Skin epidermis (tissue), 12 donors: ENCODE results near the gene DCC.

ENCODE experiments used
- H3K27ac ChIP-seq, 21 experiments: fragments of 200-600 bp; sonication (generic) in 11 of 21; one replicate each; pipeline ENCODE4 v1.5.0; 2020; ENCODE audit warnings: mild to moderate bottlenecking in 3 of 21, inconsistent platforms in 2 of 21, moderate library complexity in 2 of 21
- H3K4me3 ChIP-seq, 7 experiments: fragments of 200-600 bp; sonication (generic) in 2 of 7; one replicate each; pipeline ENCODE4 v1.5.0; 2020; ENCODE audit warnings: inconsistent platforms in 2 of 7, mild to moderate bottlenecking in 2 of 7, moderate library complexity in 1 of 7

The DCC gene

GRCh38 chr18:53234610-53235009, 894.6 kb downstream of the DCC start:
- Histone ChIP-seq H3K4me3 (no peak overlapping the region), H3K27ac (no peak overlapping the region)

- no peak overlapping the region for H3K4me3 ChIP-seq
- no peak overlapping the region for H3K27ac ChIP-seq
Measured at GRCh38 chr18:53241161-53241560, 901.2 kb downstream of the DCC start.

- H3K27ac ChIP-seq = no peak overlapping the region
- no peak overlapping the region for H3K4me3 ChIP-seq
Measured at GRCh38 chr18:53253789-53254188, 913.8 kb downstream of the DCC start.

- H3K27ac ChIP-seq = no peak overlapping the region
Measured at GRCh38 chr18:53254265-53254664, 914.3 kb downstream of the DCC start.

GRCh38 chr18:53261241-53261640, 921.2 kb downstream of the DCC start:
- H3K27ac ChIP-seq = no peak overlapping the region

More at GRCh38 chr18:53254265-53254664, 914.3 kb downstream of the DCC start:
- no peak overlapping the region for H3K4me3 ChIP-seq

GRCh38 chr18:53266850-53267249, 926.9 kb downstream of the DCC start:
- H3K4me3 ChIP-seq = no peak overlapping the region
- no peak overlapping the region for H3K27ac ChIP-seq

More at GRCh38 chr18:53261241-53261640, 921.2 kb downstream of the DCC start:
- no peak overlapping the region for H3K4me3 ChIP-seq

- no peak overlapping the region for H3K4me3 ChIP-seq
- no peak overlapping the region for H3K27ac ChIP-seq
Measured at GRCh38 chr18:53268455-53268854, 928.5 kb downstream of the DCC start.

GRCh38 chr18:53281406-53281805, 941.4 kb downstream of the DCC start:
- Histone ChIP-seq H3K27ac (no peak overlapping the region), H3K4me3 (no peak overlapping the region)

- Histone ChIP-seq H3K27ac (no peak overlapping the region), H3K4me3 (no peak overlapping the region)
Measured at GRCh38 chr18:53283708-53284107, 943.7 kb downstream of the DCC start.

- no peak overlapping the region for H3K27ac ChIP-seq
- no peak overlapping the region for H3K4me3 ChIP-seq
Measured at GRCh38 chr18:53305461-53305860, 965.5 kb downstream of the DCC start.

GRCh38 chr18:53319628-53320027, 979.6 kb downstream of the DCC start:
- Histone ChIP-seq H3K4me3 (no peak overlapping the region), H3K27ac (no peak overlapping the region)

GRCh38 chr18:53322163-53322562, 982.2 kb downstream of the DCC start:
- no peak overlapping the region for H3K4me3 ChIP-seq
- H3K27ac ChIP-seq = no peak overlapping the region

GRCh38 chr18:53324353-53324752, 984.4 kb downstream of the DCC start:
- no peak overlapping the region for H3K27ac ChIP-seq

GRCh38 chr18:53360501-53361443, 1020.8 kb downstream of the DCC start:
- Histone ChIP-seq H3K27ac (no peak overlapping the region), H3K4me3 (no peak overlapping the region)

More at GRCh38 chr18:53324353-53324752, 984.4 kb downstream of the DCC start:
- no peak overlapping the region for H3K4me3 ChIP-seq

GRCh38 chr18:53375621-53376020, 1035.6 kb downstream of the DCC start:
- H3K27ac ChIP-seq = no peak overlapping the region
- H3K4me3 ChIP-seq = no peak overlapping the region

- no peak overlapping the region for H3K27ac ChIP-seq
Measured at GRCh38 chr18:53380063-53380639, 1040.2 kb downstream of the DCC start.

GRCh38 chr18:53382870-53383269, 1042.9 kb downstream of the DCC start:
- Histone ChIP-seq H3K27ac (no peak overlapping the region), H3K4me3 (no peak overlapping the region)

More at GRCh38 chr18:53380063-53380639, 1040.2 kb downstream of the DCC start:
- H3K4me3 ChIP-seq = no peak overlapping the region

- H3K4me3 ChIP-seq = no peak overlapping the region
- H3K27ac ChIP-seq = no peak overlapping the region
Measured at GRCh38 chr18:53385889-53386288, 1045.9 kb downstream of the DCC start.

GRCh38 chr18:53387581-53387980, 1047.6 kb downstream of the DCC start:
- no peak overlapping the region for H3K27ac ChIP-seq
- no peak overlapping the region for H3K4me3 ChIP-seq

- H3K4me3 ChIP-seq = no peak overlapping the region
- H3K27ac ChIP-seq = no peak overlapping the region
Measured at GRCh38 chr18:53402670-53403069, 1062.7 kb downstream of the DCC start.

GRCh38 chr18:53408271-53408670, 1068.3 kb downstream of the DCC start:
- no peak overlapping the region for H3K4me3 ChIP-seq
- no peak overlapping the region for H3K27ac ChIP-seq
